Activated CD4-positive, alpha-beta T cell treated with anti-CD3 and anti-CD28 coated beads for 48 hours (primary cell): ENCODE results near the gene HDAC9.

Experiments used
- DNase-seq: peaks from one replicate; pipeline ENCODE4 v3.0.0-alpha.2; 2020

Gene HDAC9

DNA sequence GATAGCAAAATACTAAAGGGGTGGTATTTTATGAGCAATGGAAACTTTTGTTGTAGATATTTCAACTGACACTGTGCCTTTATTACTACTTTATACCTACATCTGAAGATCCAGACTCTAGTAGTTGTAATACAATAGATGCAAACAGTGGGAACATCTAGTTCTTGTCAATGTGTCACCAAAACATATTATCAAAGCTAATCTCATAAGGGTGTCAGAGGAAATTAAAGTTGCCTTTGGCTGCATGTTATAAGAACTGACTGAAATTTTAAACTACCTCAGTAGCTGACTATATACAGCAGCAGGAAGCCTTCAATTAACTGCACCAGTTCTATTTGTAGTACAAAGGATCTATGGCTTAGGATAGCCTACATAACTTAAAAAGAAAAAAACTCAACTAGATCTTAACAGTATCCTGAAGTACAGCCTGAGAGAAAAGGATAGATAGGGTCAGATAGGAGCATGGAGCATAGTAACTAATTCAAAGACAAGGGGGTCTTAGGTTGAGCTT is 30.9 kb downstream of the HDAC9 start:
- DNase-seq, result no peak

DNA sequence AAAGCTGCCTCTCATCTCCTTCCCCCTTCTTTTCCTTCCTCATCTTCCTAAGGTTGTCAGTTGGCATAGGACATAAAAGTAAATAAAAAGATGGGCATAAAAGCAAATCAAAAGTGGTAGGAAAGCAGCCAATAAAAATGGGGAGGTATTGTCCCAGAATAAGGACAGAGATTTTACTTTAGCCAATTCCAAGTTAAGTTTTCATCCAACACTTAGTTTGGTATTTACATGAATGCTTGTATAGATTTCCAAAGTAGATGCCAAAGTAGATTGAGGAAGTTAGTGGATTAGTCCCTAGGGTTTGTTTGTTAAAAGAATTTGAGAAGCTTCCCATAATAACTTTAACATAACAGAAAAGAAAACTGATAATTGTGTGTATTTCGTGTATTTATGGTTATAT is 33.7 kb downstream of the HDAC9 start:
- DNase-seq, result no peak

DNA sequence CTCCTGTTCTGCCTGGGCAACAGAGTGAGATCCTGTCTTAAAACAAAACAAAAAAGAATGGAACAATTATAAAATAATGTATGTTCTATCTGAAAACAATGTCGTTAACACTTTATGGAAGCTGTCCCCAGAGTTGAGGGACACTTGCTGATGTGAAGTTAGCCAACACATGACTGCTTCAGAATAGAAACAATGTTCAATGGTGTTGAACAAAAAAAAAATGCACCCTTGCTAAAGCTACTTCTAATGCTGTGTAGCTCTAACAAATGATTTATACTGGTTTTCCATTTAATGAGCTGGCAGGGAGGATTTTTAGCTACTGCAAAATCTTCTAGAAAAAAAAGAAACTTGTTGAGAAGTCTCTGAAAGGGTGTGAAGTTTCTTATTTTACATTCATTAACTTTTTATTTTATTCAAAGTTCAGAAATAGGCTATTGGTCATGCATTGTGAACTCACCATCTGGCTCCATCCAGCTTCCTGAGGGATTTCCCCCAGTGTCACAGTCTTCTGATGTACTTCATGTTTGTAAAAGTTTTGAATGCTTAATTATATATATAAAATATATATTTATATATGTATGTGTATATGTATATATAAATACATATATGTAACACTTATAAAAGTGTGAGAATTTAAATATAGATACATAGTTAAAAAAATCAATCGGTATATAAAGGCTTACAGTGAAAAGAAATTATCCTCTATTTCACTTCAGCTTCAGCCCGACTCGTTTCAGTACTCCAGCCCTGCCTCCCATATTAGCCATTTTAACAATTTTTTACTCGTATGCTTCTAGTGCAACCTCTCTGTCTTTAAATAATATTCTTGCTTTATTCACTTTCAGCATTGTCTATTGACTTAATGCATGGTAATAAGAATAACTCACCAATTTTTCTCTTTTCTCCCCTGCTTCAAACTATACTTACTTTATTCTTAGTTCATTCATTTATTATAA is 35.0 kb downstream of the HDAC9 start:
- no peak for DNase-seq

DNA sequence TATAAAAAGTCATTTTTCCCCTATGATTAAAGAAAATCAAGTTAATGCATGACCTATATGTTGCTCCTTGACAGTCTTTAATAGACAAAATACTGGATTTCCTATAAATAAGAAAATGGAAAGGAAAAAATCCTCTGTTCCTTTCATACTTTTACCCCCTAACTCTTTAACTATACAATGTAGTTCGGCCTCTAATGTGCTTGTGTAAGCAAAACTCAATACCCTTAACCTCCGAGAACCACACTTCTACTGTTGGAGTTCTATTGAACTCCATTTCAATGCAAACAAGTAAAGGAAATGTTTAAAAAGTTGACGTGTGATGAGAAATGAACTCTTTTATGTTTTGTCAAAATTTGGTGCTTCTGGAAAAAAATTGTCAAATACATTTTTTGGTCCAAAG is 36.0 kb downstream of the HDAC9 start:
- no peak for DNase-seq

DNA sequence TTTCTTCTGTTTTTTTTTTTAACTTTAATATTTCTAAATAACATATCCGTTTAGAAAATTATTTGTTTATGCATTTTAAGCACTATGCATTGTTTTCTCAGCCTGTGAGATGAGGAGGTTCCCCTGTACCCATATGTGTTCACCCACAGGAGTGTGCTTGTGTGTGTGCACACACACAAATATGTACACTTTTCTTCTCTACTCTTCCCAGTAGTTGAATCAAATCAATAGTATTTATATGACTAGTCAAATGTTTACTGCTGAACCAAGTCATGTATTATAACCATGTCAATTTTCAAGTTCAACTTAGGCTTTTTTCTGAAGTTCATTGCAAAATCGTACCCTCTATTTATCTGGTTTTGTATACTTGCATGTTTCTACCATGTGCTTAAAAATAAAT is 37.3 kb downstream of the HDAC9 start:
- no peak for DNase-seq

DNA sequence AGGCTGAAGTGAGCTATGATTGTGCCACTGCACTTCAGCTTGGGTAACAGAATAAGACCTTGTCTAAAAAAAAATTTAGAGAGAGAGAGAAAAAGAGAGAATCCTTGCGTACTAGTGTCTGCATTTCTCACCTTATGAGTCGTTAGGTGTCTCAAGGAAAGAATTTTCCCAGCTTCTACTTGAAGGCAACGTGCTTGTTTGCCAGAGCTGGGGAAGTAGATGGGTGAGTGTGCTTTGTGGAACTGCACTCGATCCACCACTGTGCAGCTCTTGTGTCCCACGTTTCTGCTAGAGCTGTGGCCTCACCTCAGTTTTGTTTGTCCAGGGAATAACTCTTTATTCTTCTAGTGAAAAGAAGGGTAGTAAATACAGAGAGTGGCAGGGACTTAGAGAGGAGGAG is 38.9 kb downstream of the HDAC9 start:
- DNase-seq, result no peak

DNA sequence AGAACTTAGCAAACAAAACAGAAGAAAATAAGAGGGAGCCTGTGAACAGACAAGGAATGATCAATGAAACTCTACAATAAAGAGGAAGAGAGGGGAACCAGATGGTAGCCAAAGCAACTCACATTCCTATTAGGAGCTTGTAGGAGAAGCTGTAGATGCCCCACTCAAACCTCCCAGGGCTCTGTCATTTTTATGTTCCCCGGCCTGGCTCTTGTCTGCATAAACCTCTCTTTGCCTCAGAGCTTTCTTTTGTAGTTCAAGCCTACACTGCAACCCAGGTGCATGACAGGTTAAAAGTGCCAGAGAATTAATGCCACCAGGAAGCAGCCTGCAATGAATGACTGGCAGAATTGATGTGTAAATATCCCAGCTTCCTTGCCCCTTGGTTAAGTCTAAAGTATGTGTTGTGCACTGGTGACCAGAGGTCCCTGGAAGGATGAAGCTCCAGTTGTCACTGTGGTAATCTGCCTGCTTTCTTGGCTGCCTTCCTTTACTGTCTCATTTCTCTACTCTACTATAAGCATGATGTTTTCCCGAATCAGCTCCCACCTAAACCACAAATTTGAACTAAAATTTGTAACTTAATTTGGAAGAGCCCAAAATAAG is 40.4 kb downstream of the HDAC9 start:
- no peak for DNase-seq

DNA sequence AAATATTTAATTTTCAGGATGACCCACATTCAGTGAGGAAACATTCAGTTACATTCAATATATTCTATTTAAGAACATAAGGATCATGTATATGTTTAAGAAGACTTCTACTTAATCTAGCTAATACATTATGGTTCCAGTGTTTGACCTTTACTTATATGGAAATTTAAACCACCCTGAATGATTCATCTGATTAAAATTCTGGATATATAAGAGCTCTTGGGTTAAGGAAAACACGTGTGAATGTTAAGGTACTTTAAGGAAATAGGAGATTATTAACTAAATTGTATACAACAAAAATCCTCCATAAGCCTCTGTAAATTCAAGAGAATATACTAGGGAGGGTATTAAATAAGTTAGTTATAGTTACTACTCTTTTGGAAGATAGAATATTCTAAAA is 40.9 kb downstream of the HDAC9 start:
- DNase-seq, result no peak

DNA sequence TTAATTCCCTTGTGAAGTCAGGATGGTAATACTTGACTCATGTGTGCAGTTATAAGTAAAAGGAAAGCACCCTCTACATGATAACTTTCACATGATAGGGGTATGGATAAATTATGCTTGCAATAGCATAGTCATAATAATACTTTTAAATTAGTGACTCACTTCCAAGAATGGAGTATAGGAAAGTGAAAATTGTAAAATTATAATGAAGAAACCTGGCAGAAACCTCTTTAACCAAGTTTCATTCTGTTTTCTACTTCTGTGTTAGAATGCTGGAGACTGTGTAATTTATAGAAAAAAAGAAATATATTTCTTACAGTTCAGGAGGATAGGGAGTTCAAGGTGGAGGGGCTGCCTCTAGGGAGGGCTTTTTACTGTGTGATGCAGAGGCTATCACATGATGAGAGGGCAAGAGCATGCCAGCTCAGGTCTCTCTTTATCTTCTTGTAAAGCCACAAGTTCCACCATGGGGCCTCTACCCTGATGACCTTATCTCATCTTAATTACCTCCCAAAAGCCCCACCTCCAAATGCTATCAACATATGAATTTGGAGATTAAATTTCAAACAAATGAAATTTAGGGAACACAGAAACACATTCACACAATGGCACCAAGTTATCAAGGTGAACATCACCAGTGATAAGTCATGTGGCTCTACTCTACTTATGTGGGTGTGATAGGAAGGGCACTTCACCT is 43.2 kb downstream of the HDAC9 start:
- DNase-seq, result no peak

DNA sequence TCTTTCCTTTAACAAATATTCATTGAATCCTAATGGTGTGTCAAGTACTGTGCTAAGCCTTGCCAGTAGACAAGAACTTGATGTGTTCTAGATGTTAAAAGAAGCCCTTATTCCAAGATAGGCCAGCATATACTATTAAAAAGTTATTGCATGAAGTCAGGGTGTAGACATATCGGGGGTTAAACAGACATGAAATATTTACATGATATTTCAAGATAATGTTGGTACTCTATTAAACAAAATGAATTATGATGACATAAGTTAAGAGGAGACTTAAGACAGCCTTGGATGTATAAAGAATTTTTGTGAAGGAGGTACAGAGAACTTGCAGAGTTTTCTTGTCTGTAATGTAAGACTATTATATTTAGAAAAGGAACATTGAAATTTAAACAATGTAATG is 44.8 kb downstream of the HDAC9 start:
- no peak for DNase-seq

DNA sequence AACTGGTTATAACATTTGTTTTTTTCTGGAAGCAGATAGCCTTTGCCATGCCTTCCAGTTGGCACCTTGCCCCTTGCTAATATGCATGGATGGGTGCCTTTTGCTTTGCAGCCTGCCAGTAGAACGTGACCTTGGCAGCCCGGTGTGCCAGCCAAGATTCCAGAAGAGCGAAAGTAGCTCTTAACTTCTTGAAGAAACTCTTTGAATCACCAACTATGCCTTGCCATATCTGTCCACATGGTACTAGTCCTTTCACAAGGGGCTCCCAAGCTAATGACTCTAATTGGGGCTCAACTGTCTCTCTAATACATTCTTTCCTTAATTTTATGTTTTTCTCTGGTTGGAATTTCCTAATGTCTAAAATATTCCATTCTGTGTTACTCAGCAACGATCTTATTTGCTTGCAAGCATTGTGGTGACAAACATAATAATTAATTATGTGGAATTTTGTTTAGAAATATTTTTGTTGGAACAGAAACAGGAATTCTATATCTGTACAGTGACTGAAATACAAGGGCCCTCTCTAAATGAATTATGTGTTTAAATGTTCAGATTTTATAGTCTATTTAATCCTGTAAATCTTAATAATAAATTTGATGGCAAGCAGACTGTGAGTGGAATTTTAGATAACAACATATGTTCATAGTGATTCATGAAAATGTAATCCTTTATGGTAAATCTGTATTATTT is 45.8 kb downstream of the HDAC9 start:
- DNase-seq, result no peak

DNA sequence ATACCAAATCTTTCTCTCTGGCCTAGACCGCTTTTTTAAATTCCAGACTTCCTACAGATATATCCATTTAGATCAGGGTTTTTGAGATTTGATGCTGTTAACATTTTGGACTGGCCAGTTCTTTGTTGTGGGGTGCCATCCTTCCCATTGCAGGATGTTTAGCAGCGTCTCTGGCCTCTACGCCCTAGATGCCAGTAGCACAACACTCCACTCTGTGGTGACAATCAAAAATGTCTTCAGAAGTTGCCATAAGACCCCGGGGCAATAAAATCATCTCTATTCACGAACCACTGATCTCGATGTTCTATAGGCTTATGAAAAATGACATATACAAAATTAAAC is 46.3 kb downstream of the HDAC9 start:
- DNase-seq, result no peak

DNA sequence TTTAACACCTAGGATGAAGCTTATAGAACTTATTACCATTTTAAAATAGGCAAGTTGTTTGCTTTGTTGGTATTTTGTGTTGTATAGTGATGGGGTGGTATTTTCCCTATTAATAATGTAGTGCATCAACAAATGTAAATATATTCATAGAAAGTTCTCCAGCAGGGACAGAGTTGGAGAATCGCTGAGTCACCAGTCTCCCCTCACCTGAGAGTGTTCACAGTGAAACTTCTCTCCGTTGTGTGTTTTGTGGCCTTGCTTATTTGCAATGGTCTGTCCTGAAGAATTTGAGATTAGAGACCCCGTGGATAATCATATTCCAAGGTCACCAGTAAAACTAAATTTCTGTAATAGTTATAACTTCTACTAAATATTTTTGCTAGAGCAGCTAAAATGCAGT is 51.0 kb downstream of the HDAC9 start:
- DNase-seq, result no peak

DNA sequence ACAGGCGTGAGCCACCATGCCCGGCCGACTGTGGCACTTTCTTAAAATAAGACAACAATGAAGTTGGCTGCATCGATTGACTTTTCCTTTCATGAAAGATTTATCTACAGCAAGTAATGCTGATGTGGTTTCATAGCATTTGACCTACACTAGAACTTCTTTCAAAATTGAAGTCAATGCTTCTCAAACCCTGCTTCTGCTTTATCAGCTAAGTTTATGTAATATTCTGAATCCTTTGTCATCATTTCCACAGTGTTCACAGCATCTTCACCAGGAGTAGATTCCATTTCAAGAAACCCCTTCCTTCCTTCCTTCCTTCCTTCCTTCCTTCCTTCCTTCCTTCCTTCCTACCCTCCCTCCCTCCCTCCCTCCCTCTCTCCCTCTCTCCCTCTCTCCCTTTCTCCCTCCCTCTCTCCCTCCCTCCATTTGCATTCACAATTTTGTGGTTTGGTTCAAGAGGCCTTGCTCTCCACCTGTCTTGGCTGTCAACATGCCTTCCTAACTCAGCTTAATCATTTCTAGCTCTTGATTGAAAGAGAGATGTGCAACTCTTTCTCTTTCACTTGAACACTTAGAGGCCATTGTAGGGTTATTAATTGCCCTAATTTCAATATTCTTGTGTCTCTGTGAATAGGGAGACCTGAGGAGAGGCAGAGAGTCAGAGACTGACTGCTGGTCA is 52.1 kb downstream of the HDAC9 start:
- no peak for DNase-seq

DNA sequence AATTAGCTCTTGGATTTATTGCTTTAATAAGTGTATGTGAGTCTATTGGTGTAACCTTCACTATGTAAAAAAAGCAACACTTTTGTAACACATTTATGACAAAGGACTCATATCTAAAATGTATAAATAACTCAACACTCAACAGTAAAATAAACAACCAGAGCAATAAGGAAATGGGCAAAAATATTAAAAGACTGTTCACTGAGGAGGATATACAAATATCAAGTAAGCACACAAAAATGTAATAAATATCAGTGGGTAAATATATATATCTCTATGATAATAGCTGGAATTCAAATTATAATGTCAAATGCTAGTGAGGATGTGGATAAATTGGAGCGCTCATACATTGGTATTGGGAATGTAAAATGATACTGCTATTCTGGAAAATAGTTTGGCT is 53.0 kb downstream of the HDAC9 start:
- no peak for DNase-seq

DNA sequence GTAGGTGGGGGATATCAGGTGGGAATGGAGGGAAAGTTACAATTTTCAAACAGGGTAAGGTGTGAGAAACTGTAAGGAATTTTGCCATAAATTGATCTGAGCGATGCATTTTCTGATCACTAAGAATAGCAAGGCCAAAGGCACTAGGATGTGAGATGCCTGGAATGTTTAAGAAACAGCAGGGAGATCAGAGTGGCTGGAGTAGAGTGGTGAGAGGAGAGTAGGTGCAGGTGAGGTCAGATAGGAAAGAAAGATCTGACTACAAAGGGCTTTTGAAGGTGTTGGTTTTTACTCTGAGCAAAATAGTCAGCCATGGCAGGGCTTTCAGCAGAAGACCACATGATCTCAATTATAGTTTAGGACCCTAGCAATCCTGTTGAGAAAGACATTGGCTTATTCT is 55.0 kb downstream of the HDAC9 start:
- DNase-seq, result no peak

DNA sequence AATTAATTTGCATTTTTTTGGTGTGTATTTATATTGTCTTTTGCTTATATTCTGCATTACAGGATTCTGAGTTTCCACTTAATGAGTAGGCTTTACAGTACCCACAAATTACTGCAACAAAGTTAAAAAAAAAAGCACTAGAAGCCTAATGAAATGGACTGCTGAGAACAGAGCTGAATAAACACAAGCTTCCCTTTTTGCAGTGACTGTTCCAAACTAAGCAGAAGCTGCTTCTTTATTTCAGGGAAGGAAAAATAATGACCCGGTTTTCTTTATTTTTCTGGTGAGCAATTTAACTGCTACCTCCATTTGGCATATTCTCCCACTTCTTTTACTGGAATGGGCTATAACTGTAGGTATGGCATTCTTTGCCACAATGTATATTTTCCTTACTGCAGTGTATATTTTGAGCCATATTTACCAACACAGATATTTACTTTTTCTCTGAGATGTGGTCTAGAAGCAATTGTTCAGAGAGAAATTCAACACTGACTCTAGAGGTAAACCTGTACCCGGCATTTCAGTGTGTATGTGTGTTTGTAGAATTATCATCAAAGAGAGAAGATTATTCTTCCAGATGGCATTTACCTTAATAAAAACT is 56.9 kb downstream of the HDAC9 start:
- DNase-seq, result no peak

DNA sequence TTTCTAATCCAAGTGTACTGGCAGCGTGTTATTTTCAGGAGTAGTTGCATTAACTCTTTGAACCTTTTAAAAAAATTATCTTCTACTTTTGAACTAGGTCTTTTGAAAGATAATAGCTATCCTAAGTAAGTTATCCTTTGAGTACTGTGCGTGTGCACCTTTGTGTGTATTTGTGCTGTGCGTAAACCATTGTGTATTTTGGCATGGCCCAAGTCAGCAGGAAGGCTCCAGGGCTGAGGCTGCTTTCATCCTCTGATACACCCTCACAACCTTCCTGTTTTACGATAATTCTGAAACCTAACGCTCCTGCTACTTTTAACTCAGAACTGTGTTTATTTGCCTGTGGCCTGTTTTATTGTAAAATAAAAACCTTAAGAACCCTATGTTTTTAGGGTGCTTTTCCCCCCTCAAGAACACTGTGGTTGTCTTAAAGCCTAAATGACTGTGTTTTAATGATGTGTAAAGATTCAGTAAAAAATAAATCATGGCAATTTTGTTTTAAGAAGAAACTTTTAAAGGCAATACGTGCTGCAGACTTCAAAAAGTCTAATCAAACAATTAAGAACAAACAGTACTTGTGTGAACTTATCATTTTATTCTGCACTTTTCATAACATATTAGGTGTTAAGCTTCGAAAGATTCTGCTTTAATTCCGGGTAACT is 57.5 kb downstream of the HDAC9 start:
- DNase-seq, result no peak

DNA sequence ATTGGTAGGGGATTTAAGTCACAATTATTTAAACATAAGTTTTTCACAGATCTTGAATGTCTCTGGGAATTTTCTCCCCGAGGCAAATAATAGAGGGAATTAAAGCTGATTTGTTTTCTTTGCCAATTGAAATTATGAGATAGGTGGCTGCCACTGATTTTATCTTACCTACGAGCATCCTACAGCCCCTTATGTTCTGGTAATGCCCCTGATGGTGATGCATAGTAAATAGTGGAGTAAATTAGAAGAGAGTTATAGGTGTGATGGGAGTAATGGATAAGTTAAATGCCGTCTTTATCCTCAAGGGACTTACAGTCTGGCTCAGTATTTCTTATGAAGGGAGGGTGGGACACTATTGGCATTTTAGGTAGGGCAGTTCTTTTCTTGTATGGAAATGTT is 58.1 kb downstream of the HDAC9 start:
- DNase-seq, result no peak

DNA sequence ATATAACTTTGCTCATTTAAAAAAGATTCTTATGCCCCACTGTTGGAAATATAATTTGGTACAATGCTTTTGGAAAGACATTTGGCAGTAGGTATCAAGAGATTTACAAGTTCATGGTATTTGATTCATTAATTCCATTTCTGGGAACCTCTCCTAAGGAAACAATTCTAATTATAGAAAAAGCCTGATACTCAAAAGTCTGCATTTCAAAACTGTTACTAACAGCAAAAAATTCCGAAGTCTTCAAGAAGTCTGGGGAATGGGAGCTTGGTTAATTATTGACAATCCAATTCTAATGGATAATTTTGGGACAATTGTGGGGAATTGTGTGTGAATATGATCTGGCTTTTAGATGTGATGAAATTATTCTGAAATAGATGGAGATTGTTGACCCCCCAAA is 59.6 kb downstream of the HDAC9 start:
- DNase-seq, result no peak

DNA sequence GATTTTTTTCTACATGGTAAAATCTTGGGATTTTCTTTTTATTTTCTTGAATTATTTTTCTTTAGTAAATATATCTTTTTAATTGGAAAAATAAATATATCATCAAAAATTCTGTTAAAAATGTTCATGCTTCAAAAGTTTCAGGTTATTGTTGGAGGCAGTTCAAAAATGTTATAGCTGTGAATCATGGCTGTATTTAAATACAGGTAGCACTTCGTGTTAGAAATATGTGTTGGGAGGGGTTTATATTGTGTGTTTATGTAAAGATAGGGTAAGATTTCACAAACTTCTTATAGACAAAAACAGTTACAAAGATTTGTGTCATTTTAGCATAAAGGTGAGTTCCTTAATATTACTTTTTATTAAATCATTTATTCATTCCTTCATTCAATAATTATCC is 60.4 kb downstream of the HDAC9 start:
- DNase-seq, result no peak

DNA sequence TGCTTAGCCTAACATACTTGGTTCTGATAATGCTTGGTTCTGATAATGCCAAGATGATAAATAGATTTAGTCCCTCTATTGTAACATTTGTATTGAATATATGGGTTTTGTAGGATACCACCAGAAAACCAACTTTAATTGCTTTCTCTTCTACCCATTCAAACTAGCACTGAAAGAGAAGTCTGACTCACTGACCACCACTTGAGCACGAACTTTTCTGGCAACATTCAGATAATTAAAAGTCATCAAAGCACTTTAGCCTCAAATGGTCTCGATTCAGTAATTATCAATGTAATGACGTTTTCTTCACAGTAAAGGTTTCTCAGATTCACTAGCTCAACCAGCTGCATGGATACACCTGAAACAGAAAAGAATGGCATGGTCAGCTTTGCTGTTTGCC is 63.0 kb downstream of the HDAC9 start:
- no peak for DNase-seq
